Retinal pigment epithelial cell (primary cell): Measurements from ENCODE around the gene TBRG1.

Source experiments
- DNase-seq: peaks from one replicate; pipeline ENCODE4 v3.0.0-alpha.2; 2010; ENCODE audit warnings: low read depth
- H3K4me3 ChIP-seq: 2 replicates; pipeline ENCODE4 v1.5.1; 2011; ENCODE audit warnings: mild to moderate bottlenecking, low read length, control low read depth, moderate library complexity
- TF ChIP-seq, protein P1 (sequence below): conservative IDR thresholded peaks from 2 replicates; pipeline ENCODE4 v1.5.1; 2011; ENCODE audit warnings: low read depth, low read length, control low read depth, inconsistent platforms

The TBRG1 gene

DNA sequence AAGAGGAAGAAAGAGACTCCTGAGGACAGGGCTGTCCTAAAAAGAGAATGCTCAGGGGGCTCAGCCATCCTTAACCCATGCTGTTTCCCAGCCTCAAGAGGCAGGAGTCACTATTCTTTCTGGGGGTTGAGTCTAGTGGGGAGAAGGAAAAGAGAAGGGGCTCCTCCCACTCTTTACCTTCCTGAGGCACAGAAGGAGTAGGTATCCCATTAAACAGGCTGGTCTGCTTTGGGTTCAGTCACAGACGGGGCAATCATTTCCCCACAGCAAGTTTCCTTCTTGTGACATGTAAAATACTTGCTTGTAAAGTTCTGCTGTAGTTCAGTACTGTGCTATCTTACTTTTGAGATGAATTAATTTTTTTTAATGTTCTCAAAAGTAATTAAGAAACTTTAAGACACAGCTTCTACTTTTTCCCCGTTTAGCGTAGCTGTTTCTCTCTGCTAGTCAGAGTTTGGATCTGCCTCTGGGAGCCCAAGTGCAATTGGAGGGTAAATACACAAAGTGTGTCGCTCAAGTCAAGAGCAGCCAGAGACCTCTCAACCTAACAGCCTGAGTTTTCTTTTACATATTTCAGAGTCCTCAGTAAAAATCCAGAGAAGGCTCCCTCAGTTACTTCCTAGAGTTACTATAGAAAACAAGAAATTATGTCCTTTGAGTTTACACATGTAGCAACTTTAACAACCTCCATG lies 37.8 kb upstream of the TBRG1 start:
- TF ChIP-seq, protein P1, sequence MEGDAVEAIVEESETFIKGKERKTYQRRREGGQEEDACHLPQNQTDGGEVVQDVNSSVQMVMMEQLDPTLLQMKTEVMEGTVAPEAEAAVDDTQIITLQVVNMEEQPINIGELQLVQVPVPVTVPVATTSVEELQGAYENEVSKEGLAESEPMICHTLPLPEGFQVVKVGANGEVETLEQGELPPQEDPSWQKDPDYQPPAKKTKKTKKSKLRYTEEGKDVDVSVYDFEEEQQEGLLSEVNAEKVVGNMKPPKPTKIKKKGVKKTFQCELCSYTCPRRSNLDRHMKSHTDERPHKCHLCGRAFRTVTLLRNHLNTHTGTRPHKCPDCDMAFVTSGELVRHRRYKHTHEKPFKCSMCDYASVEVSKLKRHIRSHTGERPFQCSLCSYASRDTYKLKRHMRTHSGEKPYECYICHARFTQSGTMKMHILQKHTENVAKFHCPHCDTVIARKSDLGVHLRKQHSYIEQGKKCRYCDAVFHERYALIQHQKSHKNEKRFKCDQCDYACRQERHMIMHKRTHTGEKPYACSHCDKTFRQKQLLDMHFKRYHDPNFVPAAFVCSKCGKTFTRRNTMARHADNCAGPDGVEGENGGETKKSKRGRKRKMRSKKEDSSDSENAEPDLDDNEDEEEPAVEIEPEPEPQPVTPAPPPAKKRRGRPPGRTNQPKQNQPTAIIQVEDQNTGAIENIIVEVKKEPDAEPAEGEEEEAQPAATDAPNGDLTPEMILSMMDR = no peak
- H3K4me3 ChIP-seq = no peak overlapping the region
- DNase-seq = no peak

DNA sequence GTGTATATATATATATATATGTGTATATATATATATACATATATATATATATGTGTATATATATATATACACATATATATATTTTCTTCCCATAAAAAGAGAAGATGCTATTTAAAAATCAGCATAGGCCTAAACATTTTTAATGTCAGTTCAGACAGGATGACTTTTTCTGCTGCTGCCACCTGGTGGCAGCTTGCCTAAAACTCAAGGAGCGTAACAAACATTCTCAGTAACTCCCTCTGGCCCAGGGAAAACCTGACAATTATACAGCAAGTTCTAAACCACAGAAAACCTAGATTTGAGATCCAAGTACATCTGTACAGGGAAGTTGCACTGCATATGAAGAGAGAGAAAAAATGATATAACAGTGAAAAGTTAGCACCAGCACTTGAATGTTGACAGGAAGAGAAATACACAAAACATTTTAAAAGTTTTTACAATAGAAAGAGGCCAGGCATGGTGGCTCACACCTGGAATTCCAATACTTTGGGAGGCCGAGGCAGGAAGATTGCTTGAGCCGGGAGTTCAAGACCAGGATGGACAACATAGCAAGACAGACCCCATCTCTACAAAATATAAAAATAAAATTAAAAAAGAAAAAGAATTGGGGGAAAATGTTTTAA lies 36.3 kb upstream of the TBRG1 start:
- TF ChIP-seq, protein P1 = peak; percentile 79
- H3K4me3 ChIP-seq = no peak overlapping the region
- peak; percentile 5 for DNase-seq

DNA sequence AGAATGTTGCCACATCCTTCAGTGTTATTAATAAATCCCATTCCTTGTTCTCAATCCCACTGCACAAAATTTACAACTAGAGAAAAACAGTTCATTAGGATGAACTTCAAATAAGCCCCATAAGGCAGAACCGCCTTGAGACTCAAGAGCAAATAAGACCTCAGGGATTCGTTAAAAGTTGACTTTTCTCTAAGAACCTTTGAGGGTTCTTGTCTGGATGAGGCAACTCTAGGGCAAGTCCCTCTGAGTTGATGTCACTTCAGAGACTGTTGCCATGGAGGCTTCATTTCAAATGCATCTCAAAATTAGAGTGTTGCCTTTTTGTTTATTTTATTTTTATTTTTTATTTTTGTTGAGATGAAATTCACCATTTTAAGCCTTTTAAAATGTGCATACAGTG lies 31.2 kb upstream of the TBRG1 start:
- TF ChIP-seq, protein P1 = no peak
- no peak for DNase-seq
- H3K4me3 ChIP-seq = no peak overlapping the region

DNA sequence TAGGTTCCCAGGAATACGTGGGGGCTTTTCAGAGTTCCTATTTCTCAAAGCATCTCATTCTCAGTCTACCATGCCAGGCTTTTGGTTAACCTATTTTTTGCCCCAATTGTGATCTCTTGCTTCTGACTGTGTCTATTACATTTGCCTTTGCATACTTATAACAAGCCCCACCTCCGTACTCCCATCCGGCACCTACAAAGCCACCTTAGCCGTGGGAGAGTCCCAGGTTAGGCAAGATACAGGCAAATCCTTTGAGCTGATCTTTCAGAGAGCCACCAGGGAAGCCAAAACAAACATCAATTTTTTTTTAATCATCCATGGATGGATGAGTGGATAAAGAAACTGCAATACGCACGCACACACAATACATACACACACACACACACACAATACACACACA lies 30.0 kb upstream of the TBRG1 start:
- TF ChIP-seq, protein P1 = no peak
- no peak overlapping the region for H3K4me3 ChIP-seq
- no peak for DNase-seq

DNA sequence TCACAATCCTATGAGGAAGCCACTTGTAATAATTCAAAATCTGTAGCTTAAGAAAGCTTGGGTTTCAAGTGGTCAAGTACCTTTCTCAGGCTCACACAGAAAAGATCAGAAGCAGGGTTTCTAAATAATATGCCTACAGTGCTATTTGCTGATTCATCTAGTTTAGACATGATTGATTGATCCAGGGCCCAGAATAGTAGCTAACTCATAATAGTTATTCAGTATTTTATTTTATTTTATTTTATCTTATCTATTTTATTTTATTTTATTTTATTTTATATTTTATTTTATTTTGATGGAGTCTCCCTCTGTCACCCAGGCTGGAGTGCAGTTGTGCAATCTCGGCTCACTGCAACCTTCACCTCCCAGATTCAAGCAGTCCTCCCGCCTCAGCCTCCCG lies 27.4 kb upstream of the TBRG1 start:
- TF ChIP-seq, protein P1 = no peak
- DNase-seq = no peak
- no peak overlapping the region for H3K4me3 ChIP-seq

DNA sequence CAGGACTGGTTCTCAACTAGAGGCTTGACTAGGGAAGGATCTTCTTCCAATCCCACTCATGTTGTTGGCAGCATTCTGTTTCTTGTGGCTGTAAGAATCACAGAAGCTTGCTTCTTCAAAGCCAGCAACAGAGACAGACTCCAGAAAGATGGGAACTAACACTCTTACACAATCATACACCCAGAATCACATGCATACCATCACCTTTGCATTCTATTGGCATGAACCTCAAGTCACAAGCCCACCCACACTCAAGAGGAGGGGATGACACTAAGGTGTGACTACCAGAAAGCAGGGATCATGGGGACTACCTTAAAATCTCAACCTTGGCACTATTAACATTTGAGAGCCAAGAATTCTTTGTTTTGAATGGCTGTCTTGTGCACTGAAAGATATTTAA lies 25.0 kb upstream of the TBRG1 start:
- no peak for DNase-seq
- TF ChIP-seq, protein P1 = no peak
- H3K4me3 ChIP-seq = no peak overlapping the region

DNA sequence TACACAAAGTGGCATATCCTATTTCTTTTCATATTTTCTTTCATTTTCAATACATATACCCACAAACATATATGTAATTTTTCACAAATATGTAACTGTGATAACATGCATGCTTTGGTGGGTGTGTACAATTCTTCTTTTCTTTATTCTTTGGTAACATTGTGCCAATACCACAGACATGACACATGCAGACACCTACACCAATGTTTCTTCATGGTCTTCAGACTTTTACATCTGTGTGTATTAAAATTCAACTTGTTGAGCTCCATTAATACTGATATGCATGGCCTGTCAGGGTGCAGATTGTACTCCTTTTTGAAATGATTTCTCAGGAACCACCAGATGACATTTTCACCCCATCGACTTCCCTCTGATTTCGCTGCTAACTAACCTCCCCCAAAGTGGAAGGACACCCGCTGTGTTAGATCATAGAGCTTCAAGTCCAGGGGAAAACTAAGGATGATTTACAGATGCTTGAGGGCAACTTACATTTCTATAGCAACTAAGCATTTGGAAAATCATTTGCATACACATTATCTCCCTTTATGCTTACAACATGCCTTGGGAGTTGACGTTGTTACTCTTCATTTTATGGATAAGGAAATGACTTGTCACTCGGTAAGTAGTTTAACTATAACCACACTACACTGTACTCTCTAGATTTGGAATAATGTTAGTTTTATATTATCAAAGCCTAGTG lies 21.9 kb upstream of the TBRG1 start:
- TF ChIP-seq, protein P1 = no peak
- no peak for DNase-seq
- no peak overlapping the region for H3K4me3 ChIP-seq
